ENCODE results near the gene BSN. TPM values are rescaled to one million over a fixed set of nuclear protein-coding genes. Genes with fewer than 3 reads are reported as not detected.
"Not testable (repeated sequence)": the region's sequence is repeated elsewhere in the genome, so short reads cannot be mapped to it uniquely, and the experiment has no call there.

The BSN gene
- total RNA-seq, 1 donor from 2014 or later: 0.39 TPM

- DNase-seq: no peak
These were observed 18.1 kb upstream of the BSN start for GRCh38 chr3:49535971-49536874.

GRCh38 chr3:49536875-49537533 lies 17.3 kb upstream of the BSN start:
- no peak for DNase-seq

GRCh38 chr3:49539659-49540560 lies 14.4 kb upstream of the BSN start:
- DNase-seq: peak; percentile 82

GRCh38 chr3:49552087-49552486 lies 2.2 kb upstream of the BSN start:
- no peak for DNase-seq

- DNase-seq: no peak
These were observed 969 bp upstream of the BSN start for GRCh38 chr3:49553324-49553691.

GRCh38 chr3:49554633-49555265 lies 472 bp downstream of the BSN start:
- no peak for DNase-seq

GRCh38 chr3:49556500-49557275 lies 2.4 kb downstream of the BSN start:
- no peak for DNase-seq

GRCh38 chr3:49563040-49563578 lies 8.8 kb downstream of the BSN start:
- DNase-seq: no peak

- no peak for DNase-seq
These were observed 9.5 kb downstream of the BSN start for GRCh38 chr3:49563766-49564165.

- no peak for DNase-seq
These were observed 12.0 kb downstream of the BSN start for GRCh38 chr3:49566312-49566711.

- DNase-seq: no peak
These were observed 13.1 kb downstream of the BSN start for GRCh38 chr3:49567406-49567805.

- DNase-seq: no peak
These were observed 14.7 kb downstream of the BSN start for GRCh38 chr3:49568965-49569364.

GRCh38 chr3:49570028-49570654 lies 15.9 kb downstream of the BSN start:
- no peak for DNase-seq

GRCh38 chr3:49582177-49582576 lies 27.9 kb downstream of the BSN start:
- DNase-seq: no peak

- DNase-seq: not testable (repeated sequence)
These were observed 31.0 kb downstream of the BSN start for GRCh38 chr3:49585261-49585755.

- no peak for DNase-seq
These were observed 37.3 kb downstream of the BSN start for GRCh38 chr3:49591615-49592014.

- DNase-seq: no peak
These were observed 38.8 kb downstream of the BSN start for GRCh38 chr3:49593041-49593440.

GRCh38 chr3:49600781-49601180 lies 46.5 kb downstream of the BSN start:
- no peak for DNase-seq

GRCh38 chr3:49601358-49602048 lies 47.2 kb downstream of the BSN start:
- DNase-seq: no peak
